ENCODE results near the gene SHISA7.

SHISA7 gene

GRCh38 chr19:55441319-55441691 lies 1.8 kb downstream of the SHISA7 start:
- TF ChIP-seq ZFP30 (CRISPR knock-in tag; IDR thresholded peaks at IDR 0.05) (no peak), RARB (CRISPR knock-in tag; IDR thresholded peaks at IDR 0.05) (no peak), OSR1 (CRISPR knock-in tag; IDR thresholded peaks at IDR 0.05) (no peak), SNAI2 (CRISPR knock-in tag; IDR thresholded peaks at IDR 0.05) (no peak), ZNF70 (CRISPR knock-in tag; IDR thresholded peaks at IDR 0.05) (no peak), ZNF565 (CRISPR knock-in tag; conservative IDR thresholded peaks at IDR 0.05; ENCODE audit: low read depth) (no peak), ARNTL (CRISPR knock-in tag; IDR thresholded peaks at IDR 0.05; ENCODE audit: borderline replicate concordance, low read depth) (no peak), ZC3H10 (CRISPR knock-in tag; IDR thresholded peaks at IDR 0.05) (no peak), BACH2 (CRISPR knock-in tag; IDR thresholded peaks at IDR 0.05; ENCODE audit: borderline replicate concordance) (no peak)
- TF ChIP-seq, protein P1, sequence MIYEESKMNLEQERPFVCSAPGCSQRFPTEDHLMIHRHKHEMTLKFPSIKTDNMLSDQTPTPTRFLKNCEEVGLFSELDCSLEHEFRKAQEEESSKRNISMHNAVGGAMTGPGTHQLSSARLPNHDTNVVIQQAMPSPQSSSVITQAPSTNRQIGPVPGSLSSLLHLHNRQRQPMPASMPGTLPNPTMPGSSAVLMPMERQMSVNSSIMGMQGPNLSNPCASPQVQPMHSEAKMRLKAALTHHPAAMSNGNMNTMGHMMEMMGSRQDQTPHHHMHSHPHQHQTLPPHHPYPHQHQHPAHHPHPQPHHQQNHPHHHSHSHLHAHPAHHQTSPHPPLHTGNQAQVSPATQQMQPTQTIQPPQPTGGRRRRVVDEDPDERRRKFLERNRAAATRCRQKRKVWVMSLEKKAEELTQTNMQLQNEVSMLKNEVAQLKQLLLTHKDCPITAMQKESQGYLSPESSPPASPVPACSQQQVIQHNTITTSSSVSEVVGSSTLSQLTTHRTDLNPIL (CRISPR knock-in tag; IDR thresholded peaks at IDR 0.05; ENCODE audit: low read depth), result no peak
- TF ChIP-seq, protein P2, sequence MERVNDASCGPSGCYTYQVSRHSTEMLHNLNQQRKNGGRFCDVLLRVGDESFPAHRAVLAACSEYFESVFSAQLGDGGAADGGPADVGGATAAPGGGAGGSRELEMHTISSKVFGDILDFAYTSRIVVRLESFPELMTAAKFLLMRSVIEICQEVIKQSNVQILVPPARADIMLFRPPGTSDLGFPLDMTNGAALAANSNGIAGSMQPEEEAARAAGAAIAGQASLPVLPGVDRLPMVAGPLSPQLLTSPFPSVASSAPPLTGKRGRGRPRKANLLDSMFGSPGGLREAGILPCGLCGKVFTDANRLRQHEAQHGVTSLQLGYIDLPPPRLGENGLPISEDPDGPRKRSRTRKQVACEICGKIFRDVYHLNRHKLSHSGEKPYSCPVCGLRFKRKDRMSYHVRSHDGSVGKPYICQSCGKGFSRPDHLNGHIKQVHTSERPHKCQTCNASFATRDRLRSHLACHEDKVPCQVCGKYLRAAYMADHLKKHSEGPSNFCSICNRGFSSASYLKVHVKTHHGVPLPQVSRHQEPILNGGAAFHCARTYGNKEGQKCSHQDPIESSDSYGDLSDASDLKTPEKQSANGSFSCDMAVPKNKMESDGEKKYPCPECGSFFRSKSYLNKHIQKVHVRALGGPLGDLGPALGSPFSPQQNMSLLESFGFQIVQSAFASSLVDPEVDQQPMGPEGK (CRISPR knock-in tag; IDR thresholded peaks at IDR 0.05; ENCODE audit: borderline replicate concordance), result no peak
- TF ChIP-seq, protein P3, sequence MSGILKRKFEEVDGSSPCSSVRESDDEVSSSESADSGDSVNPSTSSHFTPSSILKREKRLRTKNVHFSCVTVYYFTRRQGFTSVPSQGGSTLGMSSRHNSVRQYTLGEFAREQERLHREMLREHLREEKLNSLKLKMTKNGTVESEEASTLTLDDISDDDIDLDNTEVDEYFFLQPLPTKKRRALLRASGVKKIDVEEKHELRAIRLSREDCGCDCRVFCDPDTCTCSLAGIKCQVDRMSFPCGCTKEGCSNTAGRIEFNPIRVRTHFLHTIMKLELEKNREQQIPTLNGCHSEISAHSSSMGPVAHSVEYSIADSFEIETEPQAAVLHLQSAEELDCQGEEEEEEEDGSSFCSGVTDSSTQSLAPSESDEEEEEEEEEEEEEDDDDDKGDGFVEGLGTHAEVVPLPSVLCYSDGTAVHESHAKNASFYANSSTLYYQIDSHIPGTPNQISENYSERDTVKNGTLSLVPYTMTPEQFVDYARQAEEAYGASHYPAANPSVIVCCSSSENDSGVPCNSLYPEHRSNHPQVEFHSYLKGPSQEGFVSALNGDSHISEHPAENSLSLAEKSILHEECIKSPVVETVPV (CRISPR knock-in tag; IDR thresholded peaks at IDR 0.05), result no peak
- no peak for ATAC-seq

- peak; percentile 33 for ATAC-seq
- TF ChIP-seq ZNF70 (CRISPR knock-in tag; IDR thresholded peaks at IDR 0.05) (peak; percentile 60; the same call in 1 of the 2 replicates), SNAI2 (CRISPR knock-in tag; IDR thresholded peaks at IDR 0.05) (no peak)
Observed at GRCh38 chr19:55440411-55441105, 2.5 kb downstream of the SHISA7 start.

DNA sequence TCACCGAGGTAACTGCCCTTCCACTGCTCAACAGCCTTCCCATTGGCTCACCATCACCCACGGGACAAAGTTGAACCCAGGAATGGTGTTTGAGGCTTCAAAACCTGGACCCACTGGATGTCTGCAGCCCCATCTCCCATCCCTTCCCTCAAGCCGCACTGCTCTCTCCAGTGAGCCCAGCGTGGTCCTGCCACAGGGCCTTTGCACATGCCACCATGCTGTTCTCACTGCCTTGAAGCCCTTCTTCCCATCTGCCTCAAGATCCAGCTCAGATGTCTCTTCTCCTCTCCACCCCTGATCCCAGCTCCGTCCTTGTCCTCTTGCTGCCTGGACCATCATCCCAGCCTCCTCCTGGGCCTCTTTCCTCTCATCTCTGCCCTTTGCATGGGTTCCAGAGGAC lies 4.0 kb downstream of the SHISA7 start:
- ATAC-seq, result no peak
- TF ChIP-seq TOX (CRISPR knock-in tag; IDR thresholded peaks at IDR 0.05; ENCODE audit: borderline replicate concordance) (no peak), ISL1 (CRISPR knock-in tag; IDR thresholded peaks at IDR 0.05) (no peak)
- TF ChIP-seq, protein P2 (CRISPR knock-in tag; IDR thresholded peaks at IDR 0.05; ENCODE audit: borderline replicate concordance), result no peak
- TF ChIP-seq, protein P4, sequence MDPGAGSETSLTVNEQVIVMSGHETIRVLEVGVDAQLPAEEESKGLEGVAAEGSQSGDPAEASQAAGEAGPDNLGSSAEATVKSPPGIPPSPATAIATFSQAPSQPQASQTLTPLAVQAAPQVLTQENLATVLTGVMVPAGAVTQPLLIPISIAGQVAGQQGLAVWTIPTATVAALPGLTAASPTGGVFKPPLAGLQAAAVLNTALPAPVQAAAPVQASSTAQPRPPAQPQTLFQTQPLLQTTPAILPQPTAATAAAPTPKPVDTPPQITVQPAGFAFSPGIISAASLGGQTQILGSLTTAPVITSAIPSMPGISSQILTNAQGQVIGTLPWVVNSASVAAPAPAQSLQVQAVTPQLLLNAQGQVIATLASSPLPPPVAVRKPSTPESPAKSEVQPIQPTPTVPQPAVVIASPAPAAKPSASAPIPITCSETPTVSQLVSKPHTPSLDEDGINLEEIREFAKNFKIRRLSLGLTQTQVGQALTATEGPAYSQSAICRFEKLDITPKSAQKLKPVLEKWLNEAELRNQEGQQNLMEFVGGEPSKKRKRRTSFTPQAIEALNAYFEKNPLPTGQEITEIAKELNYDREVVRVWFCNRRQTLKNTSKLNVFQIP (CRISPR knock-in tag; IDR thresholded peaks at IDR 0.05; ENCODE audit: borderline replicate concordance, low read depth), result no peak
- TF ChIP-seq, protein P1 (CRISPR knock-in tag; IDR thresholded peaks at IDR 0.05; ENCODE audit: low read depth), result no peak

DNA sequence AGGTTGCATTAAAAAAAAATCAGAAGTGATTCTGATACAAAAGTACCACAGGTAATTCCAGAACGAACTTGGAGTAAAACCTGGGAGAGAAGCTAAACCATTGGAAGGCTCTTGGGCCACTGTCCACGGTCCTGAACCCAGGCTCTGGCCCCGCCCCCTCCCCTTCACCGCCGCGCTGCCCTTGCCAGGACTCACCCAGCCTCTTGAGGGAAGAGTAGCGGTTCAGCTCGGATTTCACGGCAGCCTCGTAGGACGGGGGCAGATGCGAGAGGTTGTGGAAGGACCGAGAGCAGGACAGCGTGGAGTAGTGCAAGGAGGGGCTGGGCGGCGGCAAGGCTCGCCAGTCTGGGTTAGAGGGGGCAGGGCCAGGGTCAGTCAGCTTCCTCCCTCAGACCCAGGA lies 5.7 kb downstream of the SHISA7 start:
- peak; percentile 86 for ATAC-seq
- TF ChIP-seq SNAI2 (CRISPR knock-in tag; IDR thresholded peaks at IDR 0.05) (peak; percentile 72; the same call in 1 of the 2 replicates), TSHZ2 (CRISPR knock-in tag; IDR thresholded peaks at IDR 0.05) (no peak), PPARA (CRISPR knock-in tag; IDR thresholded peaks at IDR 0.05; ENCODE audit: borderline replicate concordance) (no peak), ARNTL (CRISPR knock-in tag; IDR thresholded peaks at IDR 0.05; ENCODE audit: borderline replicate concordance, low read depth) (no peak), RARB (CRISPR knock-in tag; IDR thresholded peaks at IDR 0.05) (no peak), ISL1 (CRISPR knock-in tag; IDR thresholded peaks at IDR 0.05) (0 out of 2 replicates have a peak, but pooled peaks have one; percentile 16), BACH2 (CRISPR knock-in tag; IDR thresholded peaks at IDR 0.05; ENCODE audit: borderline replicate concordance) (no peak), ZFP30 (CRISPR knock-in tag; IDR thresholded peaks at IDR 0.05) (no peak)
- TF ChIP-seq, protein P3 (CRISPR knock-in tag; IDR thresholded peaks at IDR 0.05), result no peak
